Naive thymus-derived CD4-positive, alpha-beta T cell (primary cell): ENCODE data around the gene PLXNA1. TPM values are rescaled to one million over a fixed set of nuclear protein-coding genes. Genes with fewer than 3 reads are reported as not detected.
A peak's percentile ranks its signal among the peaks of the same experiment; 100 is the strongest.

ENCODE experiments used
- ATAC-seq: fragments of 150-1000 bp; cut with Tn5 transposase; 2 replicates; pipeline ENCODE4 v1.10.0; 2021; ENCODE audit warnings: mild to moderate bottlenecking, moderate library complexity
- CTCF ChIA-PET: fragments of 350-600 bp; sonication (Branson Sonifier 250); formaldehyde crosslinking; loops from one replicate; lab custom pipeline; 2021; ENCODE audit warnings: antibody characterized with exemption; lab: Charles Lee
- POLR2A ChIA-PET: fragments of 350-600 bp; sonication (Branson Sonifier 250); formaldehyde crosslinking; loops from one replicate; lab custom pipeline; 2021; ENCODE audit warnings: antibody characterized with exemption, inconsistent platforms; lab: Charles Lee
- DNase-seq, 9 donors: peaks; one replicate each; pipeline versions ENCODE4 v3.0.0 to v3.0.0-alpha.2; 2020 to 2022; ENCODE audit warnings: mixed read lengths in 1 of 9
- H3K27ac ChIP-seq: one replicate; pipeline ENCODE4 v1.7.0; 2013; ENCODE audit warnings: mild to moderate bottlenecking, low read depth, low read length, moderate library complexity
- H3K27me3 ChIP-seq, 2 donors: one replicate each; pipeline ENCODE4 v1.7.0; 2013; ENCODE audit warnings: low read length in 2 of 2, mild to moderate bottlenecking in 2 of 2, moderate library complexity in 2 of 2; ENCODE audit not compliant: control insufficient read depth in 2 of 2, insufficient read depth in 2 of 2
- H3K36me3 ChIP-seq, 3 experiments: 1 replicate in 2 of 3; 2 replicates in 1 of 3; pipeline ENCODE4 v1.7.0; 2013; ENCODE audit warnings: low read length in 3 of 3, mild to moderate bottlenecking in 3 of 3, moderate library complexity in 1 of 3; ENCODE audit not compliant: insufficient read depth in 3 of 3, control insufficient read depth in 2 of 3
- H3K4me1 ChIP-seq, 2 donors: one replicate each; pipeline ENCODE4 v1.7.0; 2013; ENCODE audit warnings: low read length in 2 of 2, mild to moderate bottlenecking in 2 of 2, moderate library complexity in 1 of 2; ENCODE audit not compliant: control insufficient read depth in 2 of 2, insufficient read depth in 2 of 2
- H3K4me3 ChIP-seq: 2 replicates; pipeline ENCODE4 v1.7.0; 2013; ENCODE audit warnings: mild to moderate bottlenecking, low read length
- H3K9me3 ChIP-seq, 3 experiments: 1 replicate in 2 of 3; 2 replicates in 1 of 3; pipeline ENCODE4 v1.7.0; 2013; ENCODE audit warnings: low read length in 3 of 3; ENCODE audit not compliant: control insufficient read depth in 2 of 3
- H3K27ac Mint-ChIP-seq, 9 donors: one replicate each; pipeline ENCODE4 v1.8.0; 2020 to 2022; ENCODE audit warnings: mixed read lengths in 9 of 9, mild to moderate bottlenecking in 8 of 9, moderate library complexity in 5 of 9, inconsistent platforms in 2 of 9
- H3K27me3 Mint-ChIP-seq, 5 donors: one replicate each; pipeline ENCODE4 v1.8.0; 2021 to 2022; ENCODE audit warnings: mixed read lengths in 5 of 5, mild to moderate bottlenecking in 1 of 5
- H3K36me3 Mint-ChIP-seq, 5 donors: one replicate each; pipeline ENCODE4 v1.8.0; 2020 to 2022; ENCODE audit warnings: mixed read lengths in 5 of 5, mild to moderate bottlenecking in 3 of 5, inconsistent platforms in 1 of 5
- H3K4me1 Mint-ChIP-seq, 7 donors: one replicate each; pipeline ENCODE4 v1.8.0; 2020 to 2022; ENCODE audit warnings: mixed read lengths in 7 of 7, mild to moderate bottlenecking in 3 of 7, inconsistent platforms in 1 of 7
- H3K4me3 Mint-ChIP-seq, 10 donors: one replicate each; pipeline ENCODE4 v1.8.0; 2020 to 2022; ENCODE audit warnings: mild to moderate bottlenecking in 10 of 10, mixed read lengths in 10 of 10, moderate library complexity in 6 of 10, inconsistent platforms in 2 of 10
- H3K9me3 Mint-ChIP-seq, 11 donors: one replicate each; pipeline ENCODE4 v1.8.0; 2020 to 2022; ENCODE audit warnings: mixed read lengths in 11 of 11, mild to moderate bottlenecking in 4 of 11, inconsistent platforms in 1 of 11, moderate library complexity in 1 of 11
- intact Hi-C, 2 donors: fragments of 100-400 bp; cut with micrococcal nuclease; formaldehyde crosslinking; loops; one replicate each; pipeline ENCODE4 v1.15.1; 2023
- polyA plus RNA-seq, 2 donors: library from polyadenylated mRNA; unstranded; fragments of 300-500 nt; fragmentation: Illumina TruSeq; gene quantifications; one replicate each; pipeline ENCODE4 v1.2.3, GENCODE V29; 2021
- total RNA-seq, 6 experiments: library from RNA in 5 of 6; stranded (reverse) in 5 of 6; gene quantifications; 1 replicate in 5 of 6; 2 replicates in 1 of 6; pipeline ENCODE4 v1.2.3 and lab custom pipeline; 2021 to 2026

Gene PLXNA1
- total and polyA plus RNA-seq, 7 experiments from 2014 or later: 0.27 to 16.8 (median 9.4) TPM

DNA sequence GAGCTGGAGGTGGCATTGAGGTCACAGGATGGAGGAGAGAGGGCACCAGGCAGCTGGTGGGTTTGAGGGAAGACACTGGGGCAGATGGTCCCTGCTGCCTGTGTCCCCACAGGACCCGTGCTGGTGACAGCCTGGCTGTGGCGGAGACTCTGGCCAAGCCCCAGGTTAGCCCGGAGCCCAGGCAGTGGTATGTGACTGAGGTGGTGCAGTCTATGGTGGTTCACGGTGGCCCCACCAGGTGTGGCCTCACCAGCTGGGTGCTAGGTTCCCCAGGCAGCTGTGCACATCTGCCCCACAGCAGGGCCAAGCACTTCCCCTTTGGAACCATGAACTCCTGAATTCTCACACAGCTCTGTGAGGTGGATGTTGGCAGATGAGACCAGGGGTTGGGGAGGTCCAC is 15.4 kb downstream of the PLXNA1 start:
- Mint-ChIP-seq H3K4me1 (peaks cover 0 to 7% (median 0%) of the 10 kb centered on the region in 7 donors), H3K4me3 (no peak overlapping the region), H3K27me3 (no peaks in the 10 kb centered on the region), H3K9me3 (no peaks in the 10 kb centered on the region), H3K36me3 (no peaks in the 10 kb centered on the region), H3K27ac (peak overlapping the region in 1 of 9 donors; percentile 73)
- Histone ChIP-seq H3K4me1 (no peaks in the 10 kb centered on the region), H3K27ac (no peak overlapping the region), H3K27me3 (no peaks in the 10 kb centered on the region), H3K36me3 (no peaks in the 10 kb centered on the region), H3K9me3 (no peaks in the 10 kb centered on the region), H3K4me3 (no peak overlapping the region)
- DNase-seq (no peak), ATAC-seq (no peak)
- ChIA-PET POLR2A (interaction anchor here (0.6 kb wide), 1 partner anchor 752 kb away, joined by 3 read pairs; no protein-coding TSS in a partner anchor), CTCF (no interaction called here)
- intact Hi-C loops: no loop called here

- CTCF ChIA-PET: no interaction called here
- Mint-ChIP-seq H3K4me3 (no peak overlapping the region), H3K36me3 (no peaks in the 10 kb centered on the region), H3K9me3 (no peaks in the 10 kb centered on the region), H3K27ac (no peak overlapping the region), H3K27me3 (no peaks in the 10 kb centered on the region), H3K4me1 (peaks cover 0 to 6% (median 0%) of the 10 kb centered on the region in 7 donors)
- intact Hi-C loops: no loop called here
- ATAC-seq (no peak), DNase-seq (no peak)
- POLR2A ChIA-PET: interaction anchor here (0.6 kb wide), 1 partner anchor 752 kb away, joined by 3 read pairs; no protein-coding TSS in a partner anchor
- Histone ChIP-seq H3K9me3 (no peaks in the 10 kb centered on the region), H3K27ac (no peak overlapping the region), H3K4me3 (no peak overlapping the region), H3K4me1 (no peaks in the 10 kb centered on the region), H3K27me3 (no peaks in the 10 kb centered on the region), H3K36me3 (no peaks in the 10 kb centered on the region)
Measured at GRCh38 chr3:126998728-126999127, 15.8 kb downstream of the PLXNA1 start.

DNA sequence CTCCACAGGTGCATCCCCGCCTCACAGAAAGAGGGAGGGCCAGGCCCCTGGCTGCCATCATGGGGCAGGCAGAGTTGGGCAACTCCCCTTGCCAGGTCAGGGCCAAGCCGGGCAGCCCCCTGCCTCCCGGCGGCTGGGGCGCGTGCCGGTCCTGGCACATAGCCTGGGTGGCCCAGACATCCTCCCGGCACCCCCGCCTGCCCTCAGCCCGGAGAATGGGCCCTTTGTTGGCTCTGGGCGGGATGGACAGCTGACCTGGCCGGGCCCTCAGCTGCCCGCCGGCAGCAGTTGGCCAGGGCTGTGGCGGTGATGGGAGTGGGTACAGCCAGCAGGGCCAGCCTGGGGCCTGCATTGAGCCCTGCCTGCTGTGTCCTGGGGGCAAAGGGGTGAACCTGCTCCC is 16.5 kb downstream of the PLXNA1 start:
- Histone ChIP-seq H3K27me3 (no peaks in the 10 kb centered on the region), H3K4me1 (no peaks in the 10 kb centered on the region), H3K9me3 (no peaks in the 10 kb centered on the region), H3K27ac (no peak overlapping the region), H3K36me3 (no peaks in the 10 kb centered on the region), H3K4me3 (no peak overlapping the region)
- no peak overlapping the region for H3K4me3 Mint-ChIP-seq
- H3K27me3 Mint-ChIP-seq: no peaks in the 10 kb centered on the region
- ChIA-PET POLR2A (no interaction called here), CTCF (no interaction called here)
- no peaks in the 10 kb centered on the region for H3K9me3 Mint-ChIP-seq
- no peak for ATAC-seq
- H3K27ac Mint-ChIP-seq: no peak overlapping the region
- DNase-seq: no peak
- peaks cover 0 to 2% (median 0%) of the 10 kb centered on the region in 7 donors for H3K4me1 Mint-ChIP-seq
- H3K36me3 Mint-ChIP-seq: no peaks in the 10 kb centered on the region
- intact Hi-C loops: no loop called here

DNA sequence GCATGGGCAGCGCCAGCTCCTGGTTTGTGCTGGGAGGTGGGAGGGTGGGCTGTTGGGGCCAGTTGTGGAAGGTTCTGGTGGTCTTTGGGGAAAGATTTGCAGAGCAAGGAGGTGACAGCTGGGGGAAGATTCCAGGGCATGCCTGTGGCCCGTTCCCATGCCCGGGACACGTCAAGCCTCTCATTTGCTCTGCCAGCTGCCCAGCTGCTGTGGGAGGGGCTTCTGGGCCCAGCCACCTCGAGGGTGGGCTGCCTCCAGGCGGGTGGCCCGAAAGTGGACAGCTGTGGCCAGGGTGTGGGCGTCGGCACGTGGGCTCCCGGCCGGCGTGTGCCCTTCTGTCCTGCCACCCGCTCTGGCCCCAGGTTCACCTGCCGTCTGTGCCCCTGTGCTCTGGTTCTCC is 17.2 kb downstream of the PLXNA1 start:
- H3K27me3 Mint-ChIP-seq: no peaks in the 10 kb centered on the region
- intact Hi-C loops: no loop called here

GRCh38 chr3:127000761-127001160 is 17.8 kb downstream of the PLXNA1 start:
- Mint-ChIP-seq H3K9me3 (no peaks in the 10 kb centered on the region), H3K4me1 (no peaks in the 10 kb centered on the region), H3K27me3 (no peaks in the 10 kb centered on the region), H3K36me3 (no peaks in the 10 kb centered on the region), H3K27ac (no peak overlapping the region), H3K4me3 (no peak overlapping the region)
- DNase-seq (no peak), ATAC-seq (no peak)
- Histone ChIP-seq H3K27ac (no peak overlapping the region), H3K27me3 (no peaks in the 10 kb centered on the region), H3K4me3 (no peak overlapping the region), H3K4me1 (no peaks in the 10 kb centered on the region), H3K36me3 (no peaks in the 10 kb centered on the region), H3K9me3 (no peaks in the 10 kb centered on the region)
- POLR2A ChIA-PET: no interaction called here
- intact Hi-C loops: no loop called here
- CTCF ChIA-PET: no interaction called here

More for the DNA sequence above, 17.2 kb downstream of the PLXNA1 start:
- CTCF ChIA-PET: no interaction called here
- Mint-ChIP-seq H3K36me3 (no peaks in the 10 kb centered on the region), H3K9me3 (no peaks in the 10 kb centered on the region), H3K4me1 (no peaks in the 10 kb centered on the region), H3K27ac (no peak overlapping the region), H3K4me3 (no peak overlapping the region)
- DNase-seq (no peak), ATAC-seq (no peak)
- H3K36me3 ChIP-seq: no peaks in the 10 kb centered on the region
- no peak overlapping the region for H3K4me3 ChIP-seq
- H3K27me3 ChIP-seq: no peaks in the 10 kb centered on the region
- no peak overlapping the region for H3K27ac ChIP-seq
- no peaks in the 10 kb centered on the region for H3K4me1 ChIP-seq
- no peaks in the 10 kb centered on the region for H3K9me3 ChIP-seq
- POLR2A ChIA-PET: no interaction called here

DNA sequence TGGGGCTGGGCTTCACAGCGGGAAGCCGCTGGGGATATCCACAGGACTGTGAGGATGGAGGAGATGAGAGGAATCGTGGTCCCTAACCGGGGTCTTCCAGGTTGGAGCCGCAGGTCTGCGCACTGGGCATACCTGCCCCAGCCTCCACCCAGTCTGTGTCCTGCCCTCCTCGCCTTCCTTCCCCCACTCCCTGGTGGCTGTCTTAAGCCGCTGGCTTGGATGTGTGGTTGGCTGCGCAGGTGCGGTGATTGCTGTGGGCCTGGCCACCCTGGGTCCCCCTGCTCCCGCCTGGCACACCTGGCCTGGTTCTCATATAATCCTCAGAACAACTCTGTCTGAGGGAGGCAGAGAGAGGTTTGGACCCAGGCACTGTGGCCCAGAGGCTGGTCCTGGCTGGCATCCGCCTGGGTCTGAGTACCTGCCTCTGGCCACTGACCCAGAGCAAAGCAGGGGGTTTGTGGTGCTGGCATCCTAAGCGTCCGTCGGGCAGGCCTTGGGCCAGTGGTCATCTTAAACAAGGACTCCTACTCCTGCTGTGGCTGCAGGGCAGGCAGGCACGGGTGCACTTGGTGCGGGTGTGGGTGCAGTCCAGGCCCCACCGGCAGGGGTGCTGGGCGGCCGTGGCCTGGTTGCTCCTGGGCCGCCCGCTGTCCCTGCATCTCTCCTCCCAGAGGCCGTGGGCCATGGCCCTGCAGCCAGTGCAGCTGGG is 18.7 kb downstream of the PLXNA1 start:
- CTCF ChIA-PET: no interaction called here
- DNase-seq (no peak), ATAC-seq (no peak)
- H3K27ac ChIP-seq: no peak overlapping the region
- H3K4me3 ChIP-seq: no peak overlapping the region
- no peaks in the 10 kb centered on the region for H3K9me3 ChIP-seq
- no peak overlapping the region for H3K4me3 Mint-ChIP-seq
- no peaks in the 10 kb centered on the region for H3K27me3 ChIP-seq
- intact Hi-C loops: no loop called here
- no peaks in the 10 kb centered on the region for H3K36me3 Mint-ChIP-seq
- H3K9me3 Mint-ChIP-seq: no peaks in the 10 kb centered on the region
- H3K36me3 ChIP-seq: no peaks in the 10 kb centered on the region
- no peak overlapping the region for H3K27ac Mint-ChIP-seq
- H3K4me1 Mint-ChIP-seq: peaks cover 0 to 2% (median 0%) of the 10 kb centered on the region in 7 donors
- H3K27me3 Mint-ChIP-seq: no peaks in the 10 kb centered on the region
- no peaks in the 10 kb centered on the region for H3K4me1 ChIP-seq
- POLR2A ChIA-PET: no interaction called here
